CD4-positive, alpha-beta T cell treated with Interleukin-2 at 100 ng/mL for 4 hours (primary cell): ENCODE results near the gene TIMP1.
A peak's percentile ranks its signal among the peaks of the same experiment; 100 is the strongest.
"Not testable (repeated sequence)": the region's sequence is repeated elsewhere in the genome, so short reads cannot be mapped to it uniquely, and the experiment has no call there.

Experiments used
- DNase-seq: peaks from one replicate; pipeline ENCODE4 v3.0.0-alpha.2; 2020; ENCODE audit warnings: low spot score

The TIMP1 gene

DNA sequence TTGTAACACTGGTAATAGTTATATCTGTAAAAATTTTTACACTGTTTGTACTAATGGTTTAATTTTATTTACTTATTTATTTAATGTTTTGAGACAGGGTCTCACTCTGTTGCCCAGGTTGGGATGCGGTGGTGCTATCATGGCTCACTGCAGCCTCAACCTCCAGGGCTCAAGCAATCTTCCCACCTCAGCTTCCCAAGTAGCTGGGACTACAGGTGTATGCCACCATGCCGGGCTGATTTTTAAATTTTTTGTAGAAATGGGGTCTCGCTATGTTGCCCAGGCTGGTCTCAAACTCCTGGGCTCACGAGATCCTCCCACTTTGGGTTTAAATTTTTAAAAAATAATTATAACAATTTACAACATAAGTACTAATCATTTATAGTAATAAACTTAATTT is 20.9 kb downstream of the TIMP1 start:
- not testable (repeated sequence) for DNase-seq

DNA sequence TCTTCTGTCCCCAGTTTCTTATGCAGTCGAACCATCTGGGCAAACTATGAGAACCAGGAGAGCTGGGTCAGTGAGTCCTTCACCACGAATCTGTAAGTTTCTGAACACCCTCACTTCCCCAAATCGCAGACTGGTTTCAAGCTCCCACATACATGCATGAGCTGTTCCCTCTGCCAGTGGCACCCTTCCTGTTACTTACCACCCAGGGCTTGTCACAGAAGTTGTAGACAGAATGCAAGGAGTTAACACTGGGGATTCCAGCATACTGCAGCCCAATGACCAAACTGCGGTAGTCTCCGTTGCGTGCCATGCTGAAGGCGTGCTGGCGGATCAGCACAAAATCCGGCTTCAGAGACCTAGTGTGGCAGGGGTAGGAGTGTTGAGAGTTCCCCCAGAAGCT is 22.8 kb downstream of the TIMP1 start:
- no peak for DNase-seq

DNA sequence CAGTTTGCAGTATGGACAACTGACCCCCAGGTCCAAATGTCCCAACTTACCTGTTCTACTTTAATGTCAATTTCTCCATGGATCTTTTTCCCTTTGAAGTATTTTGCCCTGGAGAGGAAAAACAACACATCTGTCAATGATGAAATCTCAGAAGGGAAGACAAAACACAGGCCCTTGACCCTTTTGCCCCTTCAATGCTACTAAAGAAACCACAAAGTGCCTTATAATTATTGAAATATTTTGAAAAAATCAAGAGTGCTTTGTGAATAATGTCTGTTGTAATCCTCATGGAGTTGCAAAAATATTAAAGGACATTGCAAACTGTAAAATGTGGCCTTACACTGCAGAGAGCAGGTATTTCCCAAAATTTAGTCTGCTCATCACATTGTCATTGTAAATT is 24.9 kb downstream of the TIMP1 start:
- no peak for DNase-seq

DNA sequence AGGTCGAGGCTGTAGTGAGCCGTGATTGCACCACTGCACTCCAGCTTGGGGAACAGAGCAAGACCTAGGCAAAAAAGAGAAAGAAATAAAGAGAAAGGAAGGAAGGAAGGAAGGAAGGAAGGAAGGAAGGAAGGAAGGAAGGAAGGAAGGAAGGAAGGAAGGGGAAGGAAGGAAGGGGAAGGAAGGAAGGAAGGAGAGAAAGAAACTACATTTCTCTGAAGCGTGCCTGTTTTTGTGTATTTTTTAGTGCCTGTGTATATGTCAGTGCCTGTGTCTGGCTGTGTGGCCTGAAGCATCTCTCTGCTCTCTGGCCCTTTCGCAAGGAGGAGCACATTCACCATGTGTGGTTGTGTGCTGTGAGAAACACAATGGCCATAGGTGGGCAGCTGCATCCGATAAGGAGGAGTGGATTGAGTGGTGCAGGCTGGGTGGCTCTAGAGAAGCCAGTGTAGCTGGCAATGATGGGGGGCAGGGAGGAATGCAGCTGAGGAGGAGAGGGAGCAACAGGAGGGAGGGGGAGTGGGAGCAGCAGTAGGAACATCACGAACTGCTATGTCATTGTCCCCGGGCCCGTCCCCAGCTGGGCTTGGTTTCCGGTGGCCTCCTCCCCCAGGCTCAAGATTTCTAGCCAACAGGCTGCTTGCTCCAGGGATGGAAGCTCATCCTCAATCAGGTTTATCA is 26.0 kb downstream of the TIMP1 start:
- DNase-seq = no peak

DNA sequence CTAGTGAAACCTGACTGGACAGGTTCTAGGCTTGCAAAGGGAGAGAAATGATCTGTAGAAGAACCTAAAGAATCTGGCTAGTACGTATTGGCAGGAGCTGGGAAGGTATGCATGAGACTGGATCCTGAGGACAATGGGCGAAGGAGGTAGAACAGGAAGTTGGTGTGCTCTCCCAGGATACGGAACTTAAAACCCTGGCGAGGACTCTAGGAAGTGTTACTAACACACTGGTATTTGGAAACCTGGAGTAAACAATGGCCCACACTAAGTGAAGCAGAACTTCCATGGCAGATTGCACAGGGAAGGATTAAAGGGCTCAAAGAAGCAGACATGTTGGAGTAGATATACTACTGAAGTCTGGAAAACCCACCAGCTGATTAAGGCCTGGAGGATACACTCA is 28.3 kb downstream of the TIMP1 start:
- no peak for DNase-seq

DNA sequence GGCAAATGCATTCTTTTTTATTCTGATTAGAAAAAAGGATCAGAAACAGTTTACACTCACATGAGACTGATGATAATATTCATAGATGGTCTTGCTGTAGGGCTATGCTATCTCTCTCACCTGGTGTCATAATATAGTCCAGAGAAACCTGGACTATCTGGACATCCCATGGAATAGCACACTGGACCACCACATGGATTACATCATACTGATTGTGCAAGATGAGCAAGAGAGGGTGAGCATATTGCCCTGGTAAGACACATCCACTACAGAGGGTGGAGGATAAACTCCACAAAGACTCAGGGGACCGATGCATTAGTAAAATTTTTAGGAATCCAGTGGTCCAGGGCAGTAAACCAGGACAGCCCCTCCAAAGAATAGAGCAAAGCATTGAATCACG is 29.3 kb downstream of the TIMP1 start:
- DNase-seq = no peak

DNA sequence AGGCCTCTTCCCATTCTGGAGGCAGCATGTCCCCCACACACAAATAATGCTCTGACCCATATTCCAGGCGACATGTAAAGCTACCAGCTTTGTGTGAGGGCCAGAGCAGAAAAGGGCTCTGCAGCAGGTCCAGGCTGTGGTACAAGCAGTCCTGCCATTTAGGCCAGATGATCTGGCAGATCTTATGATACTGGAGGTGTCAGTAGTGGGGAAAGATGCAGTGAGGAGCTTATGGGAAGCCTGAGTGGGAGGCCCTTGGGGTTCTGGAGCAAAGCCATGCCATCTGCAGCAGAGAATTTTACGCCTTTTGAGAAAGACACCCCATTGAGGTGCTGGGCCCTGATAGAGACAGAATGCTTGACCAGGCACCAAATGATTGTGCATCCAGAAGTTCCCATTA is 29.7 kb downstream of the TIMP1 start:
- DNase-seq = no peak

DNA sequence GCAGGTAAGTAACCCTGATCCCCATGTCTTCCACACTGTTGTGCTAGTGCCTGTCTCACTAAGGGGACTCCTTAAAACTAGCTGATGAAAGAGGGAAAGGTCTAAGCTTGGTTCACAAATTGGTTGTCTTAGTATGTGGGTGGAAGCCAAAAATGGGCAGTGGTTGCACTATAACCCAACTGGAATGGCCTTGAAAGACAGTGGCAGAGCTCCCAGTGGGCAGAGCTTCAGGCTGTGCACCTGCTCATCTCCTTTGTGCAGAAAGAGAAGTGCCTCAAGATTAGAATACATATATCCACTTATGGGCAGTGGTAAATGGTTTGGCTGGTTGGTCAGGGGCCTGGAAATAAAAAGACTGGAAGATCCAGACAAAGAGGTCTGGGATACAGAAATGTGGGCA is 30.2 kb downstream of the TIMP1 start:
- DNase-seq = no peak

DNA sequence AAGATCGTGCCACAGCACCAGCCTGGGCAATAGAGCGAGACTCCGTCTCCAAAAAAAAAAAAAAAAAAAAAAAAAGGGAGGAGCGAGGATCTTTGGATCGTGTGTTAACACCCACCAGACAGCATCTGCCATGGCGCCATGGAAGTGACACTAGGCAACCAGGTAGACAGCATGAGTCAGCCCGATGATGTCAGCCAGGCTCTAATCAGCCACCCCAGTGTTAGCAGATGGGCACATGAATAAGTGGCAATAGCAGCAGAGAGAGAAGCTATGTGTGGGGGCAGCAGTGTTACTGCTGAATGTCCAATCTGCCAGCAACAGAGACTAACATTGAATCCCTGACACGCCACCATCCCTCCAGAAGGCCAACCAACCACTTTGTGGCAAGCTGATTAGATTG is 30.8 kb downstream of the TIMP1 start:
- DNase-seq = no peak

DNA sequence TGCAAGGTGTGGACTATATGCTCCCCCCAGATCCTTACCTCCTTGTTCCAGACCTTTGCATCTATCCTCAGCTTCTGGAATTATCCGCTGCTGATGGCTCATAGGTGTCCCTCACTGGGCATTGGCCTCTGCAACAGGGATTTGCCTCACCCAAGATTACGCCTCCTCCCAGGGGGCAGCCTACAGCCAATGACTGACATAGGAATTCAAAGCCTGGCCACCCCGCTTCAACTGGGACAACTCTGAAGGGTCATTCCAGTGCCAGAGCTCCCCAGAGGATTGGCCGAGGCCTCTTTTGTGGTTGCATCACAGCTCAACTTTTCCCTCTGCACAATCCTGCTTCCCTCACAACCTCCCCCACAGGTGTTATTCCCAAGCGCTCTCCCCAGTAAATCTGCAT is 32.4 kb downstream of the TIMP1 start:
- DNase-seq = no peak

DNA sequence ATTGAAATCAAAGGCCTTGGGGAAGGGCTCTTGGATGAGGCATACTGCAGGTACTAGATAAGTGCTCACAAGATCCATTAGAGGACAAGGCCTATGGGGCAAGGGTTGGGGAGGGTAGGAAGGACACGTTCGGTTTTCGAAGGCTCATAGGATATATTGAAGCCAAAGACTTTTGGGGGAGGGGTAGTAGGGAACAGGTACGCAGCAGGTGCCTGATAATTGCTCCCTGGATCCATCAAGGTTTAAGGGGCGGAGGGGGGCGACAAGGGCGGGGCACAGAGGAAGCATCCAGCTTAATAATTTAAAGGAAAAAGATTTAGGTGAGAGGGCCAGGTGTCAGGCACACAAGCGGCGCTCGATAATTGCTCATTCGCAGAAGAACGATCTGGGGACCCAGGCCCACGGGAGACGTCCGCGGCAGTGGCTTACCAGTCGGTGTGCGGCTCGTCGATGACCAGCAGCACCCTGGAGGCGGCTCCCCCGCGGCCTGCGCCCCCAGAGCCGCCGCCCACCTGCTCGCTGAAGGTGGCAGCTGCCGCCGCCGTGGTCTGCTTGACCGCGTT is 36.8 kb downstream of the TIMP1 start:
- DNase-seq = no peak

DNA sequence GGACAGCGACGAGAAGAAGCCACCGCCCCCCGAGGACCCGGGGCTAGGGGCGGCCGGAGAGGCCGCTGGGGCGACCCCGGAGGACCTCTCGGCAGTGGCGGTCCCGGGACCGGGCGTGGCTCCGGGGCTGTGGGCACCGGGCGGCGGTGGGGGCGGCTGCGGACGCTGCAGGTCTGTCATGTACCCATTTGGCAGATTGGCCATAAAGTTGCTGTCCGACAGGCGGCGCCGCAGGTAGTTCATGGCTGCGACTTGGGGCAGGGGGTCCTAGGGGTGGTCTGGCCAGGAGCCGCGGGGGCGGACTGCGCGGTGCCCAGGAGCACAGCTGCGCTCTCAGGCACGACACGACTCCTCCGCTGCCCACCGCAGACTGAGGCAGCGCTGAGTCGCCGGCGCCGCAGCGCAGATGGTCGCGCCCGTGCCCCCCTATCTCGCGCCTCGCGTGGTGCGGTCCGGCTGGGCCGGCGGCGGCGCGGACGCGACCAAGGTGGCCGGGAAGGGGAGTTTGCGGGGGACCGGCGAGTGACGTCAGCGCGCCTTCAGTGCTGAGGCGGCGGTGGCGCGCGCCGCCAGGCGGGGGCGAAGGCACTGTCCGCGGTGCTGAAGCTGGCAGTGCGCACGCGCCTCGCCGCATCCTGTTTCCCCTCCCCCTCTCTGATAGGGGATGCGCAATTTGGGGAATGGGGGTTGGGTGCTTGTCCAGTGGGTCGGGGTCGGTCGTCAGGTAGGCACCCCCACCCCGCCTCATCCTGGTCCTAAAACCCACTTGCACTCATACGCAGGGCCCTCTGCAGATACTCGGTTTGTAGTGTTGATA is 37.5 kb downstream of the TIMP1 start, which contains the start of gene SYN1:
SYN1 (minus strand) TSS at position 372 of the 817 bp plus-strand sequence; CDS start at position 243, 129 bp downstream.
- peak; percentile 81 for DNase-seq

DNA sequence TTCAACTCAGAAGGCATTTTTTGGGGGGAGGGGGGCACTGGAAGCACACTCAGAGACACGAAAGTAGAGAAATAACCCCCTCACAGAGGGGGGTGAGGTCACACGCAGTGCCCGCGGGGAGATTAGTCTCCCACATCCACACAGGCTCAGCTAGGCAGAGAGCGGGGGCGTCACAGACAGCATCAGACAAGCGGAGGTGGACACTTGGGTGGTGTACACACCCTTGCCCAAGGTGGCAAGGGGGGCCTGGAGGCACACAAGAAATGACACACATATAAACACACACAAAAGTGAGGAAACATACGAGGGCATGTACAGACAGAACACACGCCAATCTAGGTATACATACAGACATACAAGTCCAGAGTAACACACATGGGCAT is 38.1 kb downstream of the TIMP1 start:
- no peak for DNase-seq

DNA sequence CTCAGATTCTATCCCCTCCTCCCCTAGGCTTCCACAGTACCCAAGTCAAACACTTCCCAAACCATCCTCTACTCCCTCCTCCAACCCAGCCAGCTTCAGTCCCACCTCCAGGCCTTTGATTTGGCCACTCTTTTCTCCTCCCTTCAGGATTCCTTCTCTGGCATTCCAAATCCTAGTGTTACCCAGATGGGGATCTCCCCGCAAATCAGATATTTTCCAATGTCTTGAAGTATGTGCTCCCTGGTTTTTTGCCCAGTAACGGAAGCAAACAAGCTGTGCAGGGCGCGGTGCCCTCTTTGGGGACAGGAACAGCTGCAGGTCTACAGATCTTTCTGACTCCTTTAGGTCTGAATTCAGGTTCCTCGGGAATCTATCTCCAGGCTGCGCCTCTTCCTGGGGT is 39.6 kb downstream of the TIMP1 start:
- no peak for DNase-seq

DNA sequence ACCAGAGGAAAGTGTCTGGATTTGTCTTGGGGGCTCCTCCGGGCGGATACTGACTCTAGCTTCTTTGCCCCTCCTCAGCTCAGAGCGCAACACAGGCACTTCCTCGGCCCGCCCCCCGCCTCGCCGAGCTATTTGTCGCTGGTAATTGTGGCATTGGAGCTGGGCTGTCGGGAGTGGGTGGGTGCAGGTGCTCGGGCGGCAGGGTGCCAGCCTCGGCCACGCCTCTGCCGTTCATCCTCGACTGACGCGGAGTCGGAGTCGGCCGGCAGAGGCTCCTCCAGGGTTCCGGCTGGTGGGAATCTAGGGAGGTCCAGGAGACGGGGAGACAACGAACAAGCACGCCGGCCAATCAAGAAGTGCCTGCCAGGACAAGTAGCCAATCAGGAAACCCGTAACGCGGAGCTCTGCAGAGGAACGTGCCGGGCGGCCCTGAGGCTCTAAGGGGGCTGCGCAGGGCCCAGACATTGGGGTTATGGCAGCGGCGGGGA is 41.3 kb downstream of the TIMP1 start:
- peak; percentile 39 for DNase-seq

DNA sequence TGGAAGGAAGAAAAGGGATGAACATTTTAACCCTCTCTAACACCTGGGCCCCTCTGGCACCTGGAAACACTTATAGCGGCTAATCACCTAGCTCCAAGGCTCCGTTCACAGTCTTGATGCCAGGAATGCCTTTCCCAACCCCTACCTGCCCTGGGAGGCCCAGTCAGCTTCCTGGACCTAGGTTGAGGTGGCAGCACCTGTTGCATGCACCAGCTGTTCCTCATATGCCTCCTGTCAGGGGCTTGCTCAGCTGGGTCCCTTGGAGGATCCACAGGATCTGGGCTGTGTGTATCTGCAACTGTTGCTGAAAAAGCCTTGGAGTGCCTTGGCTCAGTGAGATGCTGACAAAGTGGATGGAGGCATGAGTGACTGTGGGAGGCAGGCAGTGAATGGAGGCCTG is 43.1 kb downstream of the TIMP1 start:
- no peak for DNase-seq

DNA sequence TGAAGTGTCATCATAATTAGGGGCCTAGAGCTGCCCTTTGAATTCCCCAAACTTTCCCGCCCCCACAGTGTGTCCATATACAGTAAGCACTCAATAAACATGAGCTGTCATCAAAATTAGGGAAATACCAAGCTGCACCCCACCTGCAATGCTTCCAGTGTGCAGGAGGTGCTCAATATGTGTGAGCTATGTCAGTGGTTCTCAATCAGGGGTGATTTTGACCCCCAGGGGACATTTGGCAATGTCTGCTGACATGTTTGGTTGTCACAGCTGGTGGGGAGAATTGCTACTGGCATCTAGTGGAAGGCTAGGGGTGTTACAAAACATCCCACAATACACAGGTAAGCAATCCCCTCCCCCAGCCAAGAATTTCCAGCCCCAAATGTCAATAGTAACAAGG is 46.7 kb downstream of the TIMP1 start:
- peak; percentile 29 for DNase-seq

DNA sequence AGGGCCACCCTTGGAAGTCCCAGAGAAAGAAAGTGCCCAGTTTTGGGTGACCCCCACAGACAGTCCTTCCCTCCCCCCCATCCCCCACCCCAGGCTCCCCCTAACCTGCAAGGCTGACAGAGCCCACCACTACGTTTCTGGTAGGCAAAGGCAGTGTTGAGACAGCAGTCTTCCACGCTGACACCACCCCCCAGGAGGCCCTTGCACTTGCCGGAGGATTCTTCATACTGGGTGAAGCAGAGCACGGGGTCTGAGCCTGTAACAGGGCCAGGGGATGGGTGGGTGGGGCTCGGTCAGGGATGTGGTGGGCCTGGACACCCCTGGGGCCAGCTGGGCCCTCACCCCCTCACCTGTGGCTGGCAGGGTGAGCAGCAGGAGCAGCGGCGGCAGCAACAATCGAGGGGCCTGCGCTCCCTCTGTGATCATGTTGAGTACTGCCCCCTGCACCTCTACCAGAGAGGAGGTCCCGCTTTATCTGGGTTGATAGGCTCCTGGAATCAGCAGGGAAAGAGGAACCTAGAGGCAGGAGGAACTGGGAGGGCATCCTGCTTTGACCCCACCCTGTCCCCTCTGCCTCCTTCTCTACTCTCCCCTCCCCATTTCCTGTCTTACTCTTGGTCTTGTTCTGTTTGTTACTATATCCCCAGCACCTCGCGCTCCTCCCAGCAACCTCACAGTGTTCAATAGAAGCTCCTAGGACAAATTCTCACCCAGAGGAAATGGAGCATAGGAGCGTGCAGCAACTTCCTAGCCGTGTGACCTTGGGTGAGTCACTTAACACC is 47.4 kb downstream of the TIMP1 start, which contains the start of gene CFP:
CFP (minus strand) TSS at position 512 of the 782 bp plus-strand sequence; CDS start at position 426, 86 bp downstream.
- peak; percentile 8 for DNase-seq

DNA sequence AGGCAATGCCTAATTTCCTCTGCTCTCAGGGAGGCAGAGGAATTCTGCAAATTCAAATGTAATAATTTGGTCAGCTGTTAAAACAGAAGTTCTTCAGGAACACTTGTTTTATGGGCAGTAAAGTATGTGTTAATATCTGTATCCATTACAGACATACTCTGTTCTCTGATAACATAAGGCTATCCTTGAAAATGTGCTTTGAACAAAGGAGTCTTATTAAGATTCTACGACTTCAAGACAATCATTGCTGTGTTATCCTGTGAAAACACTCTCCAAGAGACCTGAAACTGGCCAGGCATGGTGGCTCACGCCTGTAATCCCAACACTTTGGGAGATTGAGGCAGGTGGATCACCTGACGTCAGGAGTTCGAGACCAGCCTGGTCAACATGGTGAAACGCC is 49.4 kb downstream of the TIMP1 start:
- no peak for DNase-seq

DNA sequence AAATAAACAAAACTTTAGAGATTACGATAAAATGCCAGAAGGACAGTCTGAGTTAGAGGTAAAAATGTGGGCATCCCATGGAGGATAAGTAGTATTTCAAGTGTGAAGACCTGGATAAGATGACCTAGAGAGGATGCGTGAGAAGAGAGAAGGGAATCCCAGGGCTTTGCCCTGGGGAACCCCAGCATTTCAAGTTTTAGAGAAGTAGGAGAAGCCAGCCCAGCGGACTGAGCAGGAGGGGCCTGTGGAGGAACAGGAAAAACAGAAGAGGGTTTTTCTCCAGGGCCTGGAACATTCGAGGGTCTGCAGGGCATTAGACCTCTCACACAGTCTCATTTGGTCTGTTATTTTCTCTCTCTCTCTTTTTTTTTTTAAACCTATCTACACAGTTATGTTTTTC is 50.4 kb downstream of the TIMP1 start:
- DNase-seq = no peak

DNA sequence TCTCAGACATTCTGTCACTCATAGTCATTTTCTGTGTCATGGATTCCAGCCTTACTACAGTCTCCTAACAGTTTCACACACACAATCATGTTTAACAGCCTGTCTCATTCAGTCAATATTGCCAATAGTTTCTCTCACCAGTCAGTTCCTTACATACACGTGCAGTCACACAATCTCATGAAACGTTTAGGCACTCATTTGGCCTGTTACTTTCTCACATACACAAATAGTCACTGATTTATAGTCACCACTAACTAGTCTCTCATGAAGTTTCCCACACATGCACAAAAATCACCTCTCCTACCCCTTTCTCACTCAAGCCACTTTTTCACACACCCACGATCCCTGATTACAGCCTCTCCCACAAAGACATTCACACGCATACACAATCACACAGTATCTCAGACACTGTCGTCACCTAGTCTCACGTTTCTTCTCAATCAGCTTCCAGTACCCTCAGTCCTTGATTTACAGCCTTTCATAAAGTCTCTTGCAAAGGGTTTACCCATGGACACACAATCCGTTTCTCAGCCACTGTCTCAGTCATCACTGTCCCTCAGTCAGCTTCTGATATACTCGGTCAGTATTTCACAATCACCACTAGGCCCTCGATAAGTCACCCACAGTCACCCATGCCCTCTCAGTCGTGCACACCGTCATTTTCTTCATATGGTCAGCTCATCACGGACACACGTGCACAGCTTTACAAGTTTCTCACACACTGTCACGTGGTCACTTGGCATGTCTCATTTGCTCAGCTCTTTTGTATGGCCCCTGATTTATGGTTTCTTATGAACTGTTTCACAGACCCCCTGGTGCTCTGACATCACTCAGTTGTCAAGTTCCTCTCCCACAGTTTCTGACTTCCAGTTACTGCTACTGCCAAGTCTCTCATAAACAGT is 51.7 kb downstream of the TIMP1 start:
- DNase-seq = no peak
